GM12878 (cell line): ENCODE results near the gene RASGRF2.

ENCODE experiments used
- BHLHE40 ChIP-seq, 2 experiments: fragments of 450-650 bp in 1 of 2; IDR thresholded peaks; 2 replicates each; pipeline ENCODE4 v1.6.1; 2011 to 2017; ENCODE audit warnings: low read depth in 2 of 2, borderline replicate concordance in 1 of 2, improper control_type of control experiment in 1 of 2, low read length in 1 of 2, mild to moderate bottlenecking in 1 of 2
- CBX5 ChIP-seq: sonication (generic); IDR thresholded peaks from 2 replicates; pipeline ENCODE4 v1.6.1; 2016; ENCODE audit warnings: low read depth, moderate library complexity, mild to moderate bottlenecking, inconsistent platforms
- DPF2 ChIP-seq: fragments of 450-650 bp; IDR thresholded peaks from 2 replicates; pipeline ENCODE4 v1.6.1; 2017; ENCODE audit warnings: mild to moderate bottlenecking
- EP300 ChIP-seq, 2 experiments: fragments of 150-350 bp in 1 of 2; IDR thresholded peaks; 2 replicates each; pipeline ENCODE4 v1.6.1; 2011 to 2012; ENCODE audit warnings: low read depth in 2 of 2, low read length in 2 of 2, borderline replicate concordance in 1 of 2, improper control_type of control experiment in 1 of 2, inconsistent platforms in 1 of 2; ENCODE audit not compliant: control insufficient read depth in 1 of 2
- NFXL1 ChIP-seq: fragments of 450-650 bp; IDR thresholded peaks from 2 replicates; pipeline ENCODE4 v1.6.1; 2017; ENCODE audit warnings: antibody characterized with exemption, mild to moderate bottlenecking, borderline replicate concordance
- NKRF ChIP-seq: fragments of 450-650 bp; conservative IDR thresholded peaks from 2 replicates; pipeline ENCODE4 v1.6.1; 2017; ENCODE audit warnings: mild to moderate bottlenecking, moderate library complexity
- NRF1 ChIP-seq: conservative IDR thresholded peaks from 2 replicates; pipeline ENCODE4 v1.6.1; 2011; ENCODE audit warnings: mild to moderate bottlenecking, low read depth, low read length, improper control_type of control experiment
- POLR2A ChIP-seq: IDR thresholded peaks from 2 replicates; pipeline ENCODE4 v1.6.1; 2011; ENCODE audit warnings: low read depth, mild to moderate bottlenecking, low read length
- POLR2AphosphoS5 ChIP-seq: IDR thresholded peaks from 2 replicates; pipeline ENCODE4 v1.6.1; 2011; ENCODE audit warnings: mild to moderate bottlenecking, low read length, inconsistent platforms
- SP1 ChIP-seq: IDR thresholded peaks from one replicate; pipeline ENCODE4 v1.6.1; 2011; ENCODE audit warnings: low read depth, low read length
- YY1 ChIP-seq: IDR thresholded peaks from 2 replicates; pipeline ENCODE4 v1.6.1; 2011; ENCODE audit warnings: low read depth, mild to moderate bottlenecking, low read length
- ZBED1 ChIP-seq: IDR thresholded peaks from 2 replicates; pipeline ENCODE4 v1.6.1; 2016; ENCODE audit warnings: borderline replicate concordance
- TF ChIP-seq, protein P1 (sequence below): fragments of 450-650 bp; IDR thresholded peaks from 2 replicates; pipeline ENCODE4 v1.6.1; 2018; ENCODE audit warnings: mild to moderate bottlenecking, low read depth, moderate library complexity; ENCODE audit not compliant: partially characterized antibody
- TF ChIP-seq, protein P2 (sequence below), 3 experiments: IDR thresholded peaks in 2 of 3; conservative IDR thresholded peaks in 1 of 3; 2 replicates each; pipeline ENCODE4 v1.5.1; 2011; ENCODE audit warnings: low read depth in 3 of 3, low read length in 3 of 3, mild to moderate bottlenecking in 3 of 3, control low read depth in 2 of 3, moderate library complexity in 2 of 3, inconsistent platforms in 1 of 3, mixed read lengths in 1 of 3; ENCODE audit not compliant: control insufficient read depth in 2 of 3, insufficient read depth in 1 of 3; ENCODE audit errors: extremely low read depth in 1 of 3

- TF ChIP-seq SP1, result no peak
- TF ChIP-seq POLR2AphosphoS5, result no peak
- TF ChIP-seq, protein P1, sequence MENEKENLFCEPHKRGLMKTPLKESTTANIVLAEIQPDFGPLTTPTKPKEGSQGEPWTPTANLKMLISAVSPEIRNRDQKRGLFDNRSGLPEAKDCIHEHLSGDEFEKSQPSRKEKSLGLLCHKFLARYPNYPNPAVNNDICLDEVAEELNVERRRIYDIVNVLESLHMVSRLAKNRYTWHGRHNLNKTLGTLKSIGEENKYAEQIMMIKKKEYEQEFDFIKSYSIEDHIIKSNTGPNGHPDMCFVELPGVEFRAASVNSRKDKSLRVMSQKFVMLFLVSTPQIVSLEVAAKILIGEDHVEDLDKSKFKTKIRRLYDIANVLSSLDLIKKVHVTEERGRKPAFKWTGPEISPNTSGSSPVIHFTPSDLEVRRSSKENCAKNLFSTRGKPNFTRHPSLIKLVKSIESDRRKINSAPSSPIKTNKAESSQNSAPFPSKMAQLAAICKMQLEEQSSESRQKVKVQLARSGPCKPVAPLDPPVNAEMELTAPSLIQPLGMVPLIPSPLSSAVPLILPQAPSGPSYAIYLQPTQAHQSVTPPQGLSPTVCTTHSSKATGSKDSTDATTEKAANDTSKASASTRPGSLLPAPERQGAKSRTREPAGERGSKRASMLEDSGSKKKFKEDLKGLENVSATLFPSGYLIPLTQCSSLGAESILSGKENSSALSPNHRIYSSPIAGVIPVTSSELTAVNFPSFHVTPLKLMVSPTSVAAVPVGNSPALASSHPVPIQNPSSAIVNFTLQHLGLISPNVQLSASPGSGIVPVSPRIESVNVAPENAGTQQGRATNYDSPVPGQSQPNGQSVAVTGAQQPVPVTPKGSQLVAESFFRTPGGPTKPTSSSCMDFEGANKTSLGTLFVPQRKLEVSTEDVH, result no peak
- TF ChIP-seq POLR2A, result no peak
- TF ChIP-seq ZBED1, result no peak
- TF ChIP-seq, protein P2, sequence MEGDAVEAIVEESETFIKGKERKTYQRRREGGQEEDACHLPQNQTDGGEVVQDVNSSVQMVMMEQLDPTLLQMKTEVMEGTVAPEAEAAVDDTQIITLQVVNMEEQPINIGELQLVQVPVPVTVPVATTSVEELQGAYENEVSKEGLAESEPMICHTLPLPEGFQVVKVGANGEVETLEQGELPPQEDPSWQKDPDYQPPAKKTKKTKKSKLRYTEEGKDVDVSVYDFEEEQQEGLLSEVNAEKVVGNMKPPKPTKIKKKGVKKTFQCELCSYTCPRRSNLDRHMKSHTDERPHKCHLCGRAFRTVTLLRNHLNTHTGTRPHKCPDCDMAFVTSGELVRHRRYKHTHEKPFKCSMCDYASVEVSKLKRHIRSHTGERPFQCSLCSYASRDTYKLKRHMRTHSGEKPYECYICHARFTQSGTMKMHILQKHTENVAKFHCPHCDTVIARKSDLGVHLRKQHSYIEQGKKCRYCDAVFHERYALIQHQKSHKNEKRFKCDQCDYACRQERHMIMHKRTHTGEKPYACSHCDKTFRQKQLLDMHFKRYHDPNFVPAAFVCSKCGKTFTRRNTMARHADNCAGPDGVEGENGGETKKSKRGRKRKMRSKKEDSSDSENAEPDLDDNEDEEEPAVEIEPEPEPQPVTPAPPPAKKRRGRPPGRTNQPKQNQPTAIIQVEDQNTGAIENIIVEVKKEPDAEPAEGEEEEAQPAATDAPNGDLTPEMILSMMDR (IDR thresholded peaks at IDR 0.05 in 2 of 3, conservative IDR thresholded peaks at IDR 0.05 in 1 of 3; ENCODE audit: control insufficient read depth in 2 of 3, extremely low read depth in 1 of 3, insufficient read depth in 1 of 3, low read depth in 3 of 3, low read length in 3 of 3), result no peak
- TF ChIP-seq NFXL1, result no peak
- TF ChIP-seq YY1, result no peak
- TF ChIP-seq DPF2, result no peak
- TF ChIP-seq BHLHE40 (IDR thresholded peaks at IDR 0.05; ENCODE audit: borderline replicate concordance in 1 of 2, low read depth in 2 of 2, low read length in 1 of 2), result no peak
- TF ChIP-seq EP300 (IDR thresholded peaks at IDR 0.05; ENCODE audit: borderline replicate concordance in 1 of 2, control insufficient read depth in 1 of 2, low read depth in 2 of 2, low read length in 2 of 2), result no peak
- TF ChIP-seq NRF1, result no peak
- TF ChIP-seq CBX5, result no peak
- TF ChIP-seq NKRF, result no peak
Measured at GRCh38 chr5:81006947-81007636, 46.9 kb downstream of the RASGRF2 start.
